HG02588 (cell line): ENCODE results near the gene SLC41A3.
A peak's percentile ranks its signal among the peaks of the same experiment; 100 is the strongest.

ENCODE experiments used
- ATAC-seq: cut with Tn5 transposase; IDR thresholded peaks from one replicate; pipeline ENCODE4 v1.9.1; 2021; ENCODE audit warnings: mild to moderate bottlenecking, moderate library complexity; ENCODE audit not compliant: unreplicated experiment

Gene SLC41A3

DNA sequence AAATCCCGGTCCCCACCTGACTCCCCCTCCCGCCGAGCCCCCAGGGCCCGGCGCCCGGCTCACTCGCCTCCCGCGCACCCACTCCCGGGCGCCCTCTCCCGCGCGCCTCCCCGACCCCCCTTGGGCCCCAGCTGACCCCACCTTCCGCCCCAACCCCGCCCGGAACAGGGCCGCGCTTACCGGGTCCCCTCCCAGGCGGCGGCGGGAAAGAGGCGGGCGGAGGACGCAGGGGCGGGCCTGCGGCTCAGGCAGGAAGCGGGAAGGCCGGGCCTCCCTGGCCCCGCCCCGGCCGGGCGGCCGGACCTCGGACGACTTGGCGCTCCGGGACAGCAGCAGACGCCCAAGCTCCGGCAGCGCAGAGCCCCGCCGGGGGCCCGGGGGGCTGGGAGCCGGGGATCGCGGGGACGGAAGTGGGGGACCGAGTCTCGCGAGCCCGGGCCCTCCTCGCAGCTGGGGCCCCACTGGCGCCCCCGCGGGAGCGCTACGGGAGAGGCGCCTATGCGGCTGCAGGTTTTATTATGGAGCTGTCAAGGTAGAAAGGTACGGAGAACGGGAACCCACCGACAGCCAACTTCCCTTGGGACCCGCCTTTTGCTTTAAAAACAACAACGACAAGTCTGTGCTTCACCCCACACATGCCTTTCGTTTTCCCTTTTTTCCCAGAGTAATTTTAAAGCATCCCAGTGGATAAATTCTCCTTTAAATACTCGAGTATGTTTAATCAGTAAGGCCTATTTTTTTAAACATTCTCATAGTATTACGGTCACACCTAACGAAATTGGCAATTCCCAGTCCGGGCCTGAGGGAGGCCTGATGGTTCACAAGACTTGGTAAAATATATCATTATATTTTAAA is at the start of gene SLC41A3:
Gene SLC41A3, minus strand, starts transcription at position 212 of the 855 bp plus-strand sequence. CDS start 15,905 bp downstream, outside the sequence.
- peak; percentile 97 for ATAC-seq

DNA sequence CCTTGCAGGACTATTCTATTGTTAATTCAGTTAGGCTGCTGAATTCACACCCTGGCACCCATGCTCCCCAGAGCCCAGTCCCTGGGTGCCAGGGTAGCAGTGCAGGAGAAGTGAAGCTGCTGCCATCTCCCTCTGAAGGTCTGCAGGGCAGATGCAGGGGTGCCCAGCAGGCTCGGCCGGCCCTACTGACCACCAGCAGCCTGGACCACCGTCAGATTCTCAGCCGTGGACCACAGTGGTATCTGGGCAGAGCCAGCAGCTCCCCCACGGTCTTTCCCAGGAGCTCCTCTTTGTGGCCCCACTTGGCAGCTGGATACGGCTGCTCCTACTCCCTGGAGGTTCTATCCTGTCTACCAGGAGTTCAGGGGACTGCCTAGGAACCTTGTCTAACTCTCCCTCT is 49.7 kb upstream of the SLC41A3 start:
- no peak for ATAC-seq

DNA sequence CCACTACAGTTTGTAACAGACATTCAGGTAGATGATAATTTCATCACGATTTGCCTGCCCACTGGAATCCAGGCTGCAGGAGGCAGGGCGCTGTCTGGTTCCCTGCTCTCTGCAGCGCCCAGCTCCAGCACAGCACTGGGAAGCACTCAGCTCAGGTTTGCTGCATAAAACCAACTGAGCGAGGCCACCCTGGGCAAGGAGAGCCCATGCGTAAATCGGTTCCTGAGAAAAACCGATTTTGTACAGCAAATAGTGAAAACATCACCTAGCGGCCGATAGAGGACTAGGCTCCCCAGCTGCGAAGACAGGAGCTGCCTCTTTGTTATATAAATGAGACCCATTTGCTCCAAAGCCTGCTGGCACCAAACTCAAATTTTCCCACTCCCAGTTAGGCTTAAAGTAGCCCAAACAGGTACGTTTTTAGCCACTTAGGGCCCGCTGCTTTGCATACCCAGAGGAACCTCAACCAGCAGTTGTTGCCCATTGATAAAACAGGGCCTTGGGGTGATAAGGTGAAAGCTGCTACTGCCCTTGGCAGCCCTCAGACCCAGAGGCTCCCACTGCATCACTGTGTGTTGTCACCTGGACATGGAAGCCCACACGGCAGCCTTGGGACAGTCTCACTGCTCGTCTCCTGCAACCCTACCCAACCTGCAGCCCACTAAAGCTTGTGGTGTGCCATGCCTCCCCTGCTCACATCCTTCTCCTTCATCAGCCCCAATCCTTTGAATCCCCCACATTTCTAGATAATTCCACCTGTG is 49.0 kb upstream of the SLC41A3 start:
- no peak for ATAC-seq

DNA sequence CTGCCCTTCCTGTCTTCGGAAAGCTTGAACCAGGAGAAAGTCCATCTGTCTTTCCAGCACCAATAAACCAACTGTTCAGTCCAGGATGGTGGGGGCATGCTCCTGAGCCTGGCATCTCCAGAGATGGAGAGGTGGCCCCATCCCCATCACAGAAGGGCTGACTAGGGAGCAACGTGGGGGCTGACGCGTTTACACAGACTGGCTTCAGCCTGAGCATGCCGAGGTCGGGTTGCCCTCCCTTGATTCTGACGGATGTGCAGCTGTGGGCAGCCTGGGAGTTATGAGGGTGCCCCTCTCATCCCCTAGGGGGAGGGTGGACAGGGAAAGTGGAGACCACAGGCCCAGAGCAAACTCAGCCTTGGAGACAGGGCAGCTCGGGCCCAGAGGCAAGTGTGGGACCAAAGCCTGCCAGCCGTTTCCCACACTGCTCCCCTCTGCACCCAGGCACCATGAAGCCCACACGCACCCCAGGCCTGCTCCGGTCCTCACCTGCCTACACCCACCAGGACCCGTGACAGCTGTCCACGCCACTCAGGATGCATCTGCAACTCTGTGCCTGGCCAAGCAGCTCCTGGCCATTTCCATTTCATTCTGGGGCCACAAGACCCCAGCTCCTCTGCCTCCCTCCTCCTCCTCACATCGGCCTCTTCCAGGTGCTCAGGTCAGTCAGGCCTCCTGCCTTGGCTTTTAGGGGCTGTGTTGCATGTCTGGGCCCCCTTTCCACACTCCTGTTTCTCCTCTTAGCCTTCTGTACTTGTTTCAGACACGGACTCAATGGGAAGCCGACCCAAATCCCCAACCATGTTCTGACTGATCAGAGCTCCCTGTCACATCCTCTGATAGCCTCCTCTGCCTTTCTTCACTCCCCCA is 48.2 kb upstream of the SLC41A3 start:
- ATAC-seq: no peak

- no peak for ATAC-seq
These were observed 47.2 kb upstream of the SLC41A3 start for GRCh38 chr3:126130981-126131745.

DNA sequence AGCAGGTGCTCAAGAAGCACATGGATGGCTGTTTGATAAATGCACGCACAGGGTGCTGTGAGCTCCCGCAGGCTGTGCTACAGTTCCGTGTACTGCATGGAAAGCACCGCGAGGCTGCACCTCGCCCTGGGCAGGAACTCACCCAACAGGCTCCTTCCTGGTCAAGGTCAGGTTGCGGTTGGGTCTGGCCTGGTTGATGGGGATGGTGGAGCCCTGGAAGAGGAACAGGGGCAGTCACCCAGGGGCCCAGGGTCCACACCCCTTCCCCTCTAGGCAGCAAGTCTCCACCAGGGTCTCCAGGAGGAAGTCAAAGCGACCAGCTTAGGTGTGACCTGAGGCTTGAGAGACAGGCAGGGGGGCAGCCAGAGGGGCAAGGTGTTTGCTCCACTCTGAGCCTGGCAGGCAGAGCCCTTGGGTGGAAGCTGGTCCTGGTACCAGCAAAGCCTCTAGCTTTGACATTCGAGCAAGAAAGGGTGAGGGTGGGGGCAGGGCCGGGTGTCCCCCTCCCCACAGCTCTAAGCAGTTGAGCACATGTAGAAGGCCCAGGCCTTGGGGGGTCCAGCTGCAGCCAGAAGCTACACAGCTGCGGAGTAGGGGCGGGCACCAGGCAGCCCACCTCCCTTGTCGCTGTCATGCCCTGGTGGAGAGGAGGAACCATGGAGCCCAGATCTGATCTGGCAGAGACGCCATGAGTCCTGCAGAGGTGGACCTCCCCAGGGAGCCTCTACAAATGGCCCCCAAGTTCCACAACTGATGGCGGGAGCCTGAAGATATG is 46.3 kb upstream of the SLC41A3 start:
- ATAC-seq: no peak

DNA sequence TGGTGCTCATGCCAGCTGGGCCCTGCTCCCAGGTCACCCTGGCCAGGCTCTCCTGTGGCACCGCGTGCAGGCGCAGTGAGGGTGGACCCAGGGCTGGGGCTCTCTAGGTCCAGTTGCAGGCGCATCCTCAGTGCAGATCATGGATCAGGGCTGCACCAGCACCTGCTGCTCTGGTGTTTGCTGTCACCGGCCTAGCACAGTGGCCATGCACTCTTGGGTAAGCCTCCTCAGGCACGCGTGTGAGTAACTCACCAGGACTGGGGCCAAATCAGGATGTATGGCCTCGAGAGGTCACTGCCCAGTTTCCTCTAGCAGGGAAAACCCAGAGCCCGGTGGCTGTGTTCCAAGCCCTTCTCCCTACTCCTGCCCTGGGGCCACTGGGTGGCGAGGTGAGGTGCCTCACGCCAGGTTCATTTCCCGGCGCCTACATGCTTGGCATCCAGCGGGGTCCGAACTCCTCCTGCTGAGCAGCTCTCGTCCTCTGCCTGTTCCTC is 45.5 kb upstream of the SLC41A3 start:
- no peak for ATAC-seq

DNA sequence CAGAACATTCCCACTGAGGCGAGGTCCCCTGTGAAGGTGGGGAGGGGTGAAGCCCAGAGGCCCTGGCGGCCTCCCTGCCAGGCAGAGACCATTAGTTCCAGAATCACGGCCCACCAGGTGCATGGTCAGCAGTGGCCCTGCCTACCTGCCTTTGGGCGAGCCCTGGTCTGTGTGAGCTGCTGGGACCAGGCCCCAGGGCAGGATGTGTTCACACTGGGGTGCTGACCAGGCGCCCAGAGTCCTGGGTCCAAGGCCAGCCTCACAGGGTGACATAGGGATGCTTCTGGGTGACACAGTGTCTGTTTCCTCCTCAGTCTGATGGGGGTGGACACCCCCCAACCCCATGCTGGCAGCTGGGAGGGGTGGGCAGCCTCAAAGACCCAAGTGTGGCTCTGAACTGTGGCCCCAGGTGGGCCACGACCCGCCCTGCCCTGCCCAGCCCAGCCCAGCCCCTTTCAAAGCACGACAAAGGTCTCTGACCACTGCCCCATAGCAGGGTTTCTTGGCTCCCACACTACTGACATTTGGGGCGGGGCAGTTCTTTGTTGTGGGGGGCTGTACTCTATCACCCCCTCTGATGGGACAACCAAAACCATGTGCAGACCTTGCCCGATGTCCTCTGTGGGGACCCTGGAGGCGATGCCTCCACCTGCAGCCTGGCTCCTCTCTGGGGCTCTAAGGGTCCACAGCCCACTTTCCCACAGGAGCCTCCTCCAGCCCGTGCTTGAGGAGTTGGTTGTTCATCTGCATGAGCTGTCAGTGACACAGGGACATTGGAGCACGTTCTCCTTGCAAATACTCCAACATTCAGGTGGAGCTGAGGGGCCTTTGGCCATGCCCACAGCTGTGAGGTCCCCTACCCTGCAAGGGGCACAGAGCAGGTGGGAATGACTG is 44.8 kb upstream of the SLC41A3 start:
- ATAC-seq: no peak

- ATAC-seq: no peak
These were observed 44.0 kb upstream of the SLC41A3 start for GRCh38 chr3:126127904-126128303.

DNA sequence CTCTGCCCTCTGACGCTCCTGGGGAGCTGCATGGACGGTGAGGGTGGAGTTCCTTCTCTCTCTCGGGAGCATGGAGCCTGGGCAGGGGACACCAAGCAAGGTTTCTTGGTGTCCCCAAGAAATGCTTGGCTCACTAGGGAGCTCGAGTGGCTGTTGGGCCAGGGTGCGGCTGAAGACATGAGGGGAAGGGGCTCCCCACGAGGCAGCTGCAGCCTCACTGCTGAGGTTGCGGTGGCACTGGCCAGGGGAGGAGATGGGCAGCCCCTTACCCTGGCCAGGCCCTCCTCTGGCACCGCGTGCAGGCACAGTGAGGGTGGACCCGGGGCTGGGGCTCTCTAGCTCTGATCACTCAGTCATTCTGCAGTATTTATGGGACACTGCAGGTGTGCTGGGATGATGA is 43.5 kb upstream of the SLC41A3 start:
- ATAC-seq: no peak

DNA sequence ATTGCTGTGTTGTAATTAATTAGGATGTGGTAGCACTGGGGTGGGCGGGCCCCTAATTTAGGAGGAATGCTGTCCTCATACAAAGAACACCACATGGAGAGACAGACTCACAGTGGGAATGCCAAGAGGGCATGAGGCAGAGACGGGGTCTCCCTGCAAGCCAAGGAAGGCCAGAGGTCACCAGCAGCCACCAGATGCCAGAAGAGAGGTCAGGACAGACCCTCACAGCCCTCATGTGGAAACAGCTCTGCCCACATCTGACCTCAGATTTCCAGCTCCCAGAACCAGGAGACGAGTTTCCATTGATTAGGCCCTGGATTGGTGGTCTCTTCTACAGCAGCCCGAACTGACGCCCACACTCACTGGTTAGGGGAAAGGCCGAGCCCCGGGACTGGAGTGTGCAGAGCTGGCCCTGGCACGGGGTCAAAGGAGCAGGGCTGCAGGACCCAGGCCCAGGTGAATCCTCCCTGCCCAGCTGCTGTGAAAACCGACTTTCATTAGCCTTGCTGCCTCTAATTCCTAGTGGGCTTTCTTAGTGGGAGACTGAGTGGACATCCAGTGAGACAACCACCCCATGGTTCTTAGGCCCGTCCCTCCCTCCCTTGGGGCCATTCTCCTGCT is 43.0 kb upstream of the SLC41A3 start:
- ATAC-seq: no peak

- ATAC-seq: no peak
These were observed 42.4 kb upstream of the SLC41A3 start for GRCh38 chr3:126126286-126126685.

DNA sequence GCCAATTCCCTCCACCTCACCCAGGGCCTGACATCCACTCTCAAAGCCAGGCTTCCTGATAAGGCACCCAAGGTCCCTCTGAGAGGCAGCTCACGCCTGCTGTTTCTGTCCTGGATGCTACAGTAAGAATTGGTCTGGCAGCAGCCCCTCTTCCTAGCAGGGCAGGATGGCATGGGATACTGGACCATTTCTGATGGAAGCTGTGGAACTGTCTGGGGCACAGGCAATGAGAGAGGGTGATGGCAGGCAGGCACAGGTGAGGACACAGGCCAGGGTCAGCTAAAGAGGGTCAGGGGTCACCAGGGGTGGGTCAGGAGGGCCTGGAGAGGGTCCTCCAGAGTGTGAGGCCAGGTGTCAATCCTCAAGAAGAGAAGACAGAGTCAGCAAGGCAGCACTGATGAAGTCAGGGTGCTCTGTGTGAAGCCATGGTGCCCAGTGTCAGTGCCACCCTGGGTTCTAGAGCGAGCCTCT is 41.9 kb upstream of the SLC41A3 start:
- no peak for ATAC-seq

GRCh38 chr3:126125341-126125740 is 41.4 kb upstream of the SLC41A3 start:
- no peak for ATAC-seq

- no peak for ATAC-seq
These were observed 41.0 kb upstream of the SLC41A3 start for GRCh38 chr3:126124896-126125295.

DNA sequence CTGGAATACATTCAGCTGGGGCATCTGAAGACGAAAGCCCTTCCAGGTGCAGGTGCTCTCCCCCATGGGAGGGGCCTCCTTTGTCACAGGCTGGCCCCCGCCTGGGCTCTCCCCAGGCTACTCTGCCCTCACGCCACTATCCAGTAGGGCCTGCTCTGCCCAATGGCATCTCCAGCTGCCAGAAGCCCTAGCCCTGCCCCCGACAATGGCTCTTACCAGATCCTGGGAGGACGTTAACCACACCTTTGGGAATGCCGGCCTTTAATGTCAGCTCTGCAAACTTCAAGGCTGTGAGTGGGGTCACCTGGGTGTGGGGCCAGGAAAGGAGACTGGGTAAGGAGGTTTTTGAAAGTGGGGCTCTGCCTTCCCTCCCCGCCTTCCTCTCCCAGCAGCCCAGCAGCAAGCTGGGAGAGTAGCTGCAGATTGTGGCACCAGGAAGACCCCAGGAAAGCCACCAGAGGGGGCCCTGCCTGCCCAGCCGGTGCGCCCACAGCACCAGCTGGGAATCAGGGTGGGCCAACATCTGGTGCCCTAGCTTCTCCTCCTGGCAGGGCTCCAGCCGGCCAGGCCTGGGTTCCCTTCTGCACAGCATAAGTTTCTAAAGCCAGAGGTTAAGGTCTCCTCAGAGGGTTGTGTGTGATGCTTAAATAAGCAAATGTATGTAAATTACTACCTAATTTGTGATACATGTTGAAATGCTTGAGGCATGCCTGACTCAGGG is 40.4 kb upstream of the SLC41A3 start:
- no peak for ATAC-seq

DNA sequence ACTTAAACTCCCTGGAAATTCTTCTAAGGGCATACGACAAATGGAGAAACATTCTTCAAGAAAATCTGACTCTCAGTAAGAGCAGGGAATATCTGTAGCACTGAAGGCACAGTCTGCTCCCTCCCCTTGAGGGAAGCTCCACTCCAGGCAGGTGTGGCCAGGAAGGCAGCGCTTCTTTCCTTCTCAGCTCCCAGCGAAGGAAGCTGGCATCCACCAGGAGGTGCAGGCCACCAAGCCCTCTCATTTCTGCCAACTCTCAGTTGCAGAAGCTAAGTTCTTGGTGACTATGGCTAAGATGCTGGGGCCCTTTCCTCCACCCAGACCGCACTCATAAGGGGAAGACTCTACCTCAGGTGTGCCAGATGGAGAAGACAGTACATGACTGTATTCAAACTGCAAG is 37.7 kb upstream of the SLC41A3 start:
- ATAC-seq: no peak
